HG03066 (cell line): ENCODE results near the gene NUDT8.
"Not testable (repeated sequence)": the region's sequence is repeated elsewhere in the genome, so short reads cannot be mapped to it uniquely, and the experiment has no call there.

ENCODE experiments used
- ATAC-seq: cut with Tn5 transposase; IDR thresholded peaks from one replicate; pipeline ENCODE4 v1.9.1; 2021; ENCODE audit warnings: low read depth; ENCODE audit not compliant: unreplicated experiment

The NUDT8 gene

DNA sequence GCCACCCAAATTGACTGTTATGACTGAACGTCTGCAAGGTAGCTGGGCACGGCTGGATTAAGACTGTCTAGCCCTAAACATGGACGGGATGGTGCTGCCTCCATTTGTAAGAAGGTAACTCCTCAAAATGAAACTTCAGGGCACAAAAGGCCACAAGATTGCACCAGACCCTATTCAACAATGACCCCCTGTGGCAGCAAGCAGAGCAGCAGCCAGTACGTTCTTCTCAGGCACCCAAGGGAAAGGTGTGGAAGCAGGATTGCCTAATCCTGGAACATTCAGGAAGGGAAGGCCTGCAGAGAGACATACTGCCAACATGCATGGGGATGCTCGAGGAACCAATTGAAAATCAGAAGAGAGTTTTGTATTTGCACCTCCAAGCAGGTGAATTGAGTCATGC, 14.3 kb upstream of the NUDT8 start:
- no peak for ATAC-seq

DNA sequence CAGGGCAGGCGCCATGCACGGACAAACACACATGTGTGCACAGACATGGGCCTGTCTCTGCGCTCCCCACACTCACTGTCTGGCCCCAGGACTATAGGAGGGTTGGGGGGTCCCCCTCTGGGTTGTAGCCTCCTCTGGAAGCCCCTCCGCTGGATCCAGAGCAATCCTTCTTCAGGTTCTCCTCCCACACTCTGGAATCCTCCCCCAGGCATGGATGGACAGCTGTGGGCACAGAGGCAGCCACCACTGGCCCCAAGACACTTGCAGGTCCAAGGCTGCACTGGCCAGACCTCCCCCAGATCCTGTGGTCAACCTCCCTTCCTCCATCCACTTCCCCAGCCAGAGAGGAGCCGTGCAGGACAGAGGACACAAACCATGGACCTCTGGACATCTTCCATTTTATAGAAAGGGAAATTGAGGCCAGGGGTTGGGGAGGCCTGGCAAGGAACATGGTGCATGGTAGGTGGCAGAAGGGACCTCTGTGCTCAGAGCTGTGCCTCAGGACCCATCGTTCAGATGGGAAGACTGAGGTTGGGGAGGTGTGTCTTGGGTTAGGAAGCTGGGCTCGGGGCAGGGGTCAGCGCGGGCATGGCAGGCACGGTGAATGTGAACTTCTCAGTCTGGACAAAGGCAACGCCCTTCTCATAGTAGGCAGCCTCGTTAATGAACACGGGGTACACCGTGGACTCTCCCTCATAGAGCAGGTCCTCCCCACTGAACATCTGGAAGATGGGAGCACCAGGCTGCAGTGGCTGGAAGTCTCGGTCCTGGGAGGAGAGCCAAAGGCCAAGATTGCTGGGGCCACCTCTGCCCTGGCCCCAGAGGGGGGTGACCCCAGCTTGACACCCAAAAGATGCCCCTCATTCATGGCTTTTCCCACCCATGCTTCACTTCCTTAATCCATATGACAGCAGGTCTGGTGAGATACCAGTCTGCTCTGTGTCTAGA, 12.7 kb upstream of the NUDT8 start:
- no peak for ATAC-seq

DNA sequence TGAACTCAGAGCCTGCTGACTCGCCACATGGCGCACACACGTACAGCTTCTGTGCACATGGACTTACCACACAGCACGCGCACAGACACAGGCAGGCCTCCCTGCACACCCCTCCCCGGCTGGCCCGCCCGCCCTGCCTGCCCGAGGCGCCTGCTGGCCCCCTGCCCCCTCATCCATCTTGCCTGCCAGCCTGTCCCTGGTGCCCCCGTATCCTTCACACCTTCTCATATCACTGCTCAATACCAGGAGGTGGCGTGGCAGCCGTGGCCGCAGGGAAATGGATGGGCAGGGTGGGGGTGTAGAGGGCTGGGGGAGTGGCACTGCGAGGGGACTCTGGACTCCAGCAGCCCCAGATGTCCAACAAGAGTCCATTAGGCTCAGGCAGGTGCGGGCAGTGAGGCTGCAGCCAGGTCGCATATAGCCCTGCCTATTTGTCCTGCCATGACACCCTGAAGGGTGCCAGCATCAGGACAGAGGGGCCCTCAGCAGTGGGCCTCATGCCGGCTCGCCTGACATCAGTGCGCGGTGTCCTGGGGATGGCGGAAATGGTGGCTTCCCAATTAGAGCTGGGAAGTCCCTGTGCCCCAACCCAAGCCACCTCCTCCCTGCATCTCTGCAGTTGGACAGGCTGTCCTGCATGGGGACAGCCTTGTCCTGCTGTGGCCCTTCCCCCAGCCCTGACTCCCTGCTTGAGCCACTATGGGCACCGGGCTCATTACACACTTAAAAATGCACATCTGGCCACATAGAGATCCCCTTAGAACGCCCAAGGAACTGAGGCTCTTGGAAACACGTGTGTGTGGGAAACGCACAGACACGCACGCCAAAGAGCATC, 11.8 kb upstream of the NUDT8 start:
- no peak for ATAC-seq

- ATAC-seq: no peak
These were observed 11.1 kb upstream of the NUDT8 start for GRCh38 chr11:67640758-67641337.

DNA sequence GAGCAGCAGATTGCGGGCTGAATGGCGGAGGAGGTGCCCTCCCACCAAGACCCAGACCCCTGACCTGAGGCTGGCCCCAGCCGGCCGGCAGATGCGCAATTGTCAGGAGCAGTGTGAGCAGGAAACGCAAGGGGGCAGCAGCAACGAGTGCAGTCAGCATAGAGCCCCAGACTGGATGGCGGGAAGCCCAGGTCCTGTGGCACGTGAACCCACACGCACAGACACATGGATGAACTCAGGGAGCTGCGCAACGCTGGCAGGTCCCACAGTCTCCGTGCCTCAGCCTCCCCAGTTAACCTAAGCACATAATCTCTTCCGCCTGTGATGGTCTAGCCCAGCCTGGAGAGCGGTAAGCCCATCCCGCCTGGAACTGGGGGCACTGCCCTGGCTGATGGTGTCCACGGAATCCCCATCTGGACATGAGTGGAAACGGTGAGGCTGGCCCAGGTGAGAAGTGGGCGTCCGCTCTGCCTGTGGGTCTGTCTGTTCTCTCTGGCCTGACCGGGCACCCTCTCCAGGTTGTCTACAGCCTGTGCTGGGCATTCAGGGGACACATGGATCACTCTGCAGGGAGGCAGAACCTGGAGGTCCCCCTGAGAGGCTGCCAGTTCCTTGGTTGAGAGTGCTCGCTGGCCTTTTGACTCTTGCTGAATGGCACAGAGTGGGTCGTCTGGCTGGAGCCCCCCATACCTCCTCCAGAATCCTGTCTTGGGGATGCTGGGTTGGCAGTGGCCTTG, 10.5 kb upstream of the NUDT8 start:
- no peak for ATAC-seq

DNA sequence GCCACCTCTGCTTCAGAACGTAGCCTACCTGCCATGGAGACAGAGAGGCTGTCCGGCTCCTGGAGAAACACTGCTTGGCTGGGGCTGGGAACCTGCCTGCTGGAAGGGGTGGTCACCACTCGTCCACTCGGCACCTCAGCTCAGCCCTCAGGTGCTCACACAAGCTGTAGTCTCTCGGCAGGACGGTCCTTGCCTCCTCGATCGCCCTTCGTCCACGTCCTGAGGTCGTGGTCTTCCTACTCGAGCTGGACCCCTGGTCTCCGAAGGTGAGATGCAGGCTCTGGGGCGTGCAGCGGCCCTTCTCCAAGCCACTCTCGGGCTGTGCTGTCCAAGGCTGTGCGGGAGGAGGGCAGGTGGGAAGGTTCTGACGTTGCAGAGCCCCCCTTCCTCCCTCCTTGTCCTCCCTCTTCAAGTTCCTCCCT, 9.7 kb upstream of the NUDT8 start, which contains the start of gene TBX10:
TSS of gene TBX10 (minus strand) at position 326 of the 422 bp plus-strand sequence. CDS start at position 35, 291 bp downstream.
- no peak for ATAC-seq

GRCh38 chr11:67638535-67639437, 9.0 kb upstream of the NUDT8 start:
- ATAC-seq: no peak

- not testable (repeated sequence) for ATAC-seq
These were observed 7.7 kb upstream of the NUDT8 start for GRCh38 chr11:67637441-67637840.

GRCh38 chr11:67636962-67637361, 7.2 kb upstream of the NUDT8 start:
- no peak for ATAC-seq

DNA sequence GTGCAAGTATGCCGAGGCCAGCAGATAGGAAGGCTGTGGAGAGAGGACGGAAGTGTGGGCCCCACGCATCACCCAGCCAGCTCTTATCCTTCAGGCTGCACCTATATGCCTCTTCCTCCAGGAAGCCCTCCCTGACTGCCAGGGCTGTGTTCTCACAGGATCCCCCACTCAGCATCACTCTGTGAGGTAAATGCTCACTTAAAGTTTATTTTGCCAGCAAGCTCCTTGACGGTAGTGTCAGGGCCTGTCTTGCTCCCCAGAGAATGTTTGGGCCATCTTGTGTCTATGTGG, 5.4 kb upstream of the NUDT8 start:
- no peak for ATAC-seq

GRCh38 chr11:67634366-67635230, 4.9 kb upstream of the NUDT8 start:
- no peak for ATAC-seq

DNA sequence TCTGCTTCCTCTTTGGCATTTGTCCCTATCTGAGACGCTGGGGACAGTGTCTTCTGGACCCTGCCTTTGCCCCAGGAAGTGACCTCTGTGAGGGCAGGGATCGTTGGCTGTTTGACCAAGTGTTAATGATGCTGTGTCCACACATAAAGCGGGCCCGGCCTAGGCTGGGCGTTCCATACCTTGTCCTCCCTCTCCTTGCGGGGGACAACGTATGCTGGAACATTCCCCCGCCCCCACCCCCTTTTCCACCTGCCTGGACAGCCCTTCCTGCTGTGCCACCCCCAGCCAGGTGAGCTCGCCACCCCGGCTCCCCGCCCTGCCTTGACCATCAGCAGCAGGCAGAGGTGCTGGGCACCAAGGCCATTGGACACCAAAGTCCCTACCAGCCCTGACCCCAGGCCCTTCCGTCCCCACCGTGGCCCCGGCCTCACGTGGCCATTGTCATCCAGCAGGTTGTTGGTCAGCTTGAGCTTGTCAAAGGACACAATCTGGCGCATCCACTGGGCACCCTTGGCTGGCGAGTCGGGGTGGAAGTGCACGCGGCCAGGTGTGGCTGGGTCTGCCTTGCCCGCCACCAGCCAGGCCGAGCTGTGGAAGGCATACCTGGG, 4.1 kb upstream of the NUDT8 start:
- ATAC-seq: no peak

DNA sequence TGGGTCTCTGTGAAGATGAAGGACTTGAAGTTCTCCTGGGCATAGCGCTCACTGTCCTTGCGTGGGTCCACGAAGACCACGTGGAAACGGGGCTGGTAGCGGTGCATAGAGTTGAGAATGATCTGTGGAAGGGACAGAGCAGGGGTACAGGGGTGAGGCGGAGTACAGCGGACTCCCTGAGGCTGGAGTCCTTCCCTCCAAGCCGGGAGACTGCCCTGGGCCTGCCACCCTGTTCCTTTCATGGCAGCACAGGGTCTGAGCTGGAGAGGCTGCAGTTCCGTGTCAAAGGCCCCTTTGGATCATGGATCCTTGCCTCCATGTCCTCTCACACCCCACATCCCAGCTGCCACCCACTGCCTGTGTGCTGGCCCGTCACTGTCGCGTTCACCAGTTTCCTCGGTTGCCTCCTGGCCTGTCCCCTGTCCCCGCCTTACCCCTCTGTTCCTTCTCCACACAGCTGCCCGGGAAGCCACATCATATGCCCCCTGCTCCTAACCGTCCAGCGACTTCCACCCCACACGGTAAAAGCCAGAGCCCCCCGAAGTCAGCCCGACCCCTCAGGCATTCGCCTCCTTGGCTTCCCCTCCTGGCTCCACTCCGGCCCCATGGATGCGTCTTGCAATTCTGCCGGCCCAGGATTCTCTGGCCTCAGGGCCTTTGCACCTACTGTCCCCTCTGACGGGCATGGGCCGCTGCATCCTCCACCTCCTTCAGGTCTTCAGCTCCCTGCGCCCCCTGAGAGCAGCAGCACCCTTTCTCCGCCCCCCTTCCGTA, 3.4 kb upstream of the NUDT8 start:
- ATAC-seq: no peak

- no peak for ATAC-seq
These were observed 2.6 kb upstream of the NUDT8 start for GRCh38 chr11:67632175-67632981.

- ATAC-seq: no peak
These were observed 2.1 kb upstream of the NUDT8 start for GRCh38 chr11:67631853-67632174.

GRCh38 chr11:67631411-67631810, 1.7 kb upstream of the NUDT8 start:
- ATAC-seq: no peak

DNA sequence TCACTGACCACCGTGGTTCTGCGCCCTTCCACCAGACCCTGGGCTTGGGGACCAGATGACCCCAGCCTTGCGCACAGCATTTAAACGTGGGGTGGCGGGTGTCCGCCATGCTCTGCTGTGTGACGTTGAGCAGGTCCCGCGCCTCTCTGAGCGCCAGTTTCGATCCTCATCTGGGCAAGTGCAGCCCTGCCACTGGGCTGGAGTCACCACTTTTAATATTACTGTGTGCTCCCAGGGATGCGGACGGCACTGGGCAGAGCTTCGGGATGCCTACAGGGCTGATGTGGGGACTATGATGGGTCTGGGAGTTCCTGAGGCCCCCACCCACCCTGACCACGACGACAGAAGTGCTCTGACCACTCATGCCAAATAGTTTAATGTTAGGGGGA, 1.2 kb upstream of the NUDT8 start:
- ATAC-seq: no peak
